Mesenchymal stem cell (in vitro differentiated cells and primary cell): ENCODE results near the gene FAM72C. TPM values are rescaled to one million over a fixed set of nuclear protein-coding genes. Genes with fewer than 3 reads are reported as not detected.
"Not testable (repeated sequence)": the region's sequence is repeated elsewhere in the genome, so short reads cannot be mapped to it uniquely, and the experiment has no call there.

Source experiments
- DNase-seq: peaks from one replicate; pipeline ENCODE4 v3.0.0-alpha.2; 2013
- H2AFZ ChIP-seq: one replicate; pipeline ENCODE4 v1.6.1; 2013; ENCODE audit warnings: low read depth, mild to moderate bottlenecking, control low read depth, inconsistent platforms, low read length, moderate library complexity
- H2AK5ac ChIP-seq: 2 replicates; pipeline ENCODE4 v1.6.1; 2013; ENCODE audit warnings: low read length, moderate library complexity, mild to moderate bottlenecking, inconsistent platforms; ENCODE audit not compliant: severe bottlenecking
- H2BK120ac ChIP-seq: one replicate; pipeline ENCODE4 v1.6.1; 2013; ENCODE audit warnings: low read depth, mild to moderate bottlenecking, inconsistent platforms, low read length, moderate library complexity
- H2BK12ac ChIP-seq, 2 experiments: one replicate each; pipeline ENCODE4 v1.6.1; 2013; ENCODE audit warnings: inconsistent platforms in 2 of 2, low read length in 2 of 2, mild to moderate bottlenecking in 2 of 2, moderate library complexity in 2 of 2, control low read depth in 1 of 2
- H2BK15ac ChIP-seq: one replicate; pipeline ENCODE4 v1.6.1; 2013; ENCODE audit warnings: mild to moderate bottlenecking, low read depth, inconsistent platforms; ENCODE audit not compliant: poor library complexity, severe bottlenecking
- H2BK5ac ChIP-seq: 2 replicates; pipeline ENCODE4 v1.6.1; 2013; ENCODE audit warnings: low read depth, mild to moderate bottlenecking, low read length, control low read depth, inconsistent platforms; ENCODE audit not compliant: poor library complexity, severe bottlenecking
- H3K14ac ChIP-seq, 2 experiments: one replicate each; pipeline ENCODE4 v1.6.1; 2013; ENCODE audit warnings: inconsistent platforms in 2 of 2, low read length in 2 of 2, control low read depth in 1 of 2, mild to moderate bottlenecking in 1 of 2, moderate library complexity in 1 of 2
- H3K18ac ChIP-seq, 2 experiments: one replicate each; pipeline ENCODE4 v1.6.1; 2013; ENCODE audit warnings: inconsistent platforms in 2 of 2, low read length in 2 of 2, control low read depth in 1 of 2, low read depth in 1 of 2, mild to moderate bottlenecking in 1 of 2
- H3K23ac ChIP-seq, 2 experiments: one replicate each; pipeline ENCODE4 v1.6.1; 2013; ENCODE audit warnings: inconsistent platforms in 2 of 2, low read length in 2 of 2, mild to moderate bottlenecking in 2 of 2, moderate library complexity in 2 of 2, control low read depth in 1 of 2
- H3K27ac ChIP-seq: 2 replicates; pipeline ENCODE4 v1.5.1; 2013; ENCODE audit warnings: mild to moderate bottlenecking, moderate library complexity, low read length, control low read depth, inconsistent platforms; ENCODE audit not compliant: poor library complexity, severe bottlenecking
- H3K27me3 ChIP-seq, 2 experiments: 2 replicates each; pipeline versions ENCODE4 v1.6.1 to v1.7.0; 2013; ENCODE audit warnings: low read length in 2 of 2, mild to moderate bottlenecking in 2 of 2, moderate library complexity in 2 of 2, control low read depth in 1 of 2, inconsistent platforms in 1 of 2; ENCODE audit not compliant: control insufficient read depth in 1 of 2, insufficient read depth in 1 of 2
- H3K36me3 ChIP-seq, 2 experiments: 2 replicates each; pipeline versions ENCODE4 v1.6.1 to v1.7.0; 2013; ENCODE audit warnings: low read length in 2 of 2, control low read depth in 1 of 2, inconsistent platforms in 1 of 2, low read depth in 1 of 2, mild to moderate bottlenecking in 1 of 2; ENCODE audit not compliant: insufficient read depth in 2 of 2, control insufficient read depth in 1 of 2
- H3K4ac ChIP-seq, 2 experiments: one replicate each; pipeline ENCODE4 v1.6.1; 2013; ENCODE audit warnings: inconsistent platforms in 2 of 2, low read length in 2 of 2, mild to moderate bottlenecking in 2 of 2, moderate library complexity in 2 of 2, control low read depth in 1 of 2, low read depth in 1 of 2
- H3K4me1 ChIP-seq: 2 replicates; pipeline ENCODE4 v1.6.1; 2013; ENCODE audit warnings: low read depth, low read length, control low read depth; ENCODE audit not compliant: control insufficient read depth, insufficient read depth
- H3K4me2 ChIP-seq: 2 replicates; pipeline ENCODE4 v1.6.1; 2013; ENCODE audit warnings: low read length, mild to moderate bottlenecking, inconsistent platforms; ENCODE audit not compliant: poor library complexity, severe bottlenecking
- H3K4me3 ChIP-seq, 2 experiments: 2 replicates each; pipeline versions ENCODE4 v1.5.1 to v1.7.0; 2013; ENCODE audit warnings: low read length in 2 of 2, mild to moderate bottlenecking in 2 of 2, control low read depth in 1 of 2, low read depth in 1 of 2; ENCODE audit not compliant: insufficient read depth in 1 of 2
- H3K79me1 ChIP-seq: replicated peaks from 2 replicates; pipeline ENCODE4 v1.6.1; 2013; ENCODE audit warnings: mild to moderate bottlenecking, control low read depth, low read length, inconsistent platforms; ENCODE audit not compliant: poor library complexity, severe bottlenecking
- H3K9ac ChIP-seq: 2 replicates; pipeline ENCODE4 v1.7.0; 2013; ENCODE audit warnings: mild to moderate bottlenecking, low read length, moderate library complexity
- H3K9me3 ChIP-seq: 2 replicates; pipeline ENCODE4 v1.7.0; 2013; ENCODE audit warnings: mild to moderate bottlenecking, low read length; ENCODE audit not compliant: control insufficient read depth
- H4K8ac ChIP-seq: one replicate; pipeline ENCODE4 v1.6.1; 2013; ENCODE audit warnings: inconsistent platforms, mild to moderate bottlenecking, low read length, moderate library complexity
- H4K91ac ChIP-seq: one replicate; pipeline ENCODE4 v1.6.1; 2013; ENCODE audit warnings: mild to moderate bottlenecking, low read length, inconsistent platforms
- WGBS: methylation state at CpG from one replicate; pipeline ENCODE4 v1.1.7; 2013; ENCODE audit warnings: mixed read lengths; 5-methylcytosine and 5-hydroxymethylcytosine counted together
- polyA plus RNA-seq, 2 experiments: library from polyadenylated mRNA; stranded (reverse); fragments of 200-250 nt; gene quantifications; one replicate each; pipeline ENCODE4 v1.2.3, GENCODE V29; 2013

Gene FAM72C
- polyA plus RNA-seq (2013, experiment 1 of 2), result 0.14 TPM
- 0.11 TPM for polyA plus RNA-seq (2013, experiment 2 of 2)

- H3K23ac ChIP-seq, H2AFZ ChIP-seq, H3K9me3 ChIP-seq, H4K8ac ChIP-seq, H3K27me3 ChIP-seq, H2BK12ac ChIP-seq, H2BK120ac ChIP-seq, H3K79me1 ChIP-seq, H2BK5ac ChIP-seq, DNase-seq, H3K14ac ChIP-seq, H3K4ac ChIP-seq, H4K91ac ChIP-seq, H3K9ac ChIP-seq, H3K4me1 ChIP-seq, H3K36me3 ChIP-seq, H3K27ac ChIP-seq, H3K4me2 ChIP-seq, H3K18ac ChIP-seq, H3K4me3 ChIP-seq, H2BK15ac ChIP-seq, H2AK5ac ChIP-seq: not testable (repeated sequence)
- no CpG with 5 or more reads among the region's 48 CpGs for WGBS
Measured at GRCh38 chr1:143971924-143972700, at the start of gene FAM72C. Gene FAM72C (minus strand): TSS chr1:143971986. CDS start chr1:143971141, 845 bp downstream.

DNA sequence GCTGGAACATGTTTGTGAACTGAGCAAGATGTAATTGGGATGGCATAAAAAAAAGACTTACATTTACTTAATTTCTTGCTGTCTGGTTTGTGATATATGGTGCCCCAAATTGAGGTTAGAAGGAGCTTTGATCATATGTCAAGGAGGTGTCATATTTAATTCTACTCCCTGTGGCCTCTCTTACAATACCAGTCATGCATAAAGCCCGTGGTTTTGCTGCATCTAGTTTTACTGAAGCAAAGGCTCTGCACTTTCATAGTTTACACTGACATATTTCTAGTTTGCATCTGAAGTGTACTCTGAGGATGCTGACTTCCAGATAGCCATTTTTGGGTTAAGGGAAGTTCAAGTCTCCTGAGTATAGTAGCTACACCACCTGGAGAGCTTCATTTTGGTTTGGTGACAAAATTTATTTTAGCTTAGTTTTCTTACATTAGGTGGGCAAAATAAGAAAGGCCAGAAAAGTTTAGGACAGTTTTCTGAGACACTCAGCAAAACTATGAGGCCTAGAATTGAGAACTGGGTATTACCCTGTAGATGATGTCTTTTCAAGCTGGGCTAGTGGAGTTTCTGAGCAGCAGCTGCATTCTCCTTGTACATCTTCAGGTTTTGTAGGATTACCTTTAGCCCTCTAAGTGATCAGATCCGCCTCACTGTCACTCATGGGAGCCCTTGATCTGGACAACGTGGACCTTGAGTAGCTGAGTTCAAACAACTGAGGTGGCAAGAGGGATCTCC is 48.4 kb upstream of the FAM72C start:
- not testable (repeated sequence) for H3K4me1 ChIP-seq, DNase-seq, H3K36me3 ChIP-seq, H4K91ac ChIP-seq, H2AFZ ChIP-seq, H3K9me3 ChIP-seq, H3K4ac ChIP-seq, H3K27me3 ChIP-seq, H2BK5ac ChIP-seq, H2BK12ac ChIP-seq, H3K18ac ChIP-seq, H2BK15ac ChIP-seq, H3K27ac ChIP-seq, H3K4me3 ChIP-seq, H2AK5ac ChIP-seq, H3K23ac ChIP-seq, H3K4me2 ChIP-seq, H3K14ac ChIP-seq, H4K8ac ChIP-seq, H3K9ac ChIP-seq, H2BK120ac ChIP-seq, H3K79me1 ChIP-seq
- no CpG with 5 or more reads among the region's 3 CpGs for WGBS

DNA sequence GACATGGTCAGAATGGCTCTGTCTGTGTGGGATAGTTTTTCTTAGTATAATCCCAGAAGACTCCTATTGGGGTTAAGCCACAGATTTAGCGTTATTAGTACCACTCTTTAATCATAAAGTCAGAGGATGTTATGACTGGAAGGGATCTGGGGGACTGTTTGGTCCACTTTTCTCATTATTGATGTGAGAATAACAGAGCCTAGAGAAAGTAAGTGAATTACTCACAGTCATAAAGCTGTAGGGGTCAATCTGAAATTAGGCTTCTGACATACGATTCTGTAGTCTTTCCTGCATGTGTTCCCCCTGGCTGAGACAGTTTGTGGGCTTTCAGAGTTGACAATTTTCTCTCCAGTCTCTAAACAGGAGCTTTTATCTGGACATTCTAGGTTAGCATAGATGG is 47.3 kb upstream of the FAM72C start:
- not testable (repeated sequence) for H3K4me2 ChIP-seq, DNase-seq
- no CpG with 5 or more reads among the region's 2 CpGs for WGBS

DNA sequence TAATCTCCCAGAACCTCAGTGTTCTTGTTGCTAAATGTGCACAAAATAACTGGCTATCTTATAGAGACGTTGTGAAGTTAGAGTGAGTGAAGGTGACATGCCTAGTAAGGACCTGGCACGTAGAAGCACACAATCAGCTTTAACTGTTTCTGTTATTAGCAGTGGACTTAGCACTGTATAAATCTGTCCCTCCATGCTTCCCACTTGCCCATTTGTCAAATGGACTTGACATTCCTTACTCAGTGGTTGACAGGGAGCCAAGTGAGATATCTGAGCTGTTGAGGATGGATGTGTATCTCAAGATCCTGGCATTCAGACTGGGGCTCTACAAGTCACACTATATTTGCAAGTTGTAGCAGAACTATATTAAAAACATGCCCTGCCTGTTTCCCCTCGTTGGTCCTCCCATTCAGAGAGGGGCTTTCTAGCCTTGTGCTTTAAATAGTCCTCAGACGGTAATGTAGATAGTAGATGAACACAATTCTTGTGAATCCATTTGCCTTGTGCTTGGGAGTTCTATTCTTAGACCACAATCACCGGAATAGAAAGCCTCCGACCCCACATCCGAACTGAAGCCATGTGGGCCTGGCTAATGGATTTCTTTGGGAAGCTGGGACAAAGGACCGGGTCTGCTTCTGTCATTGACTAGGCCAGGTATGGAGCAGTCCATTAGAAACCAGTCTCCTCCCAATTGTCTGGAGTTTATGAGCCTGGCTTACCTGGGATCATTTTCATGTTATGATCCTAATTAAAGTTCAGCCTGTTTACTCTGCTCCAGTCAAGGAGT is 43.6 kb upstream of the FAM72C start:
- not testable (repeated sequence) for H3K14ac ChIP-seq, H3K27me3 ChIP-seq, H3K4me3 ChIP-seq, H2BK5ac ChIP-seq, H3K4me2 ChIP-seq, H3K9ac ChIP-seq, H3K9me3 ChIP-seq, H3K27ac ChIP-seq, DNase-seq, H2BK15ac ChIP-seq, H3K36me3 ChIP-seq, H2AFZ ChIP-seq, H3K79me1 ChIP-seq, H4K8ac ChIP-seq, H4K91ac ChIP-seq, H2BK12ac ChIP-seq, H2BK120ac ChIP-seq, H2AK5ac ChIP-seq, H3K4ac ChIP-seq, H3K18ac ChIP-seq, H3K4me1 ChIP-seq, H3K23ac ChIP-seq
- no CpG with 5 or more reads among the region's 8 CpGs for WGBS

More for the DNA sequence above, 47.3 kb upstream of the FAM72C start:
- H3K79me1 ChIP-seq, H3K27me3 ChIP-seq, H3K27ac ChIP-seq, H2BK15ac ChIP-seq, H3K4ac ChIP-seq, H3K14ac ChIP-seq, H2BK12ac ChIP-seq, H3K9me3 ChIP-seq, H4K91ac ChIP-seq, H3K23ac ChIP-seq, H2AFZ ChIP-seq, H3K4me3 ChIP-seq, H4K8ac ChIP-seq, H2BK120ac ChIP-seq, H3K18ac ChIP-seq, H2BK5ac ChIP-seq, H3K4me1 ChIP-seq, H3K9ac ChIP-seq, H3K36me3 ChIP-seq, H2AK5ac ChIP-seq: not testable (repeated sequence)
